ENCODE data around the gene ACBD4. TPM values are rescaled to one million over a fixed set of nuclear protein-coding genes. Genes with fewer than 3 reads are reported as not detected.

ACBD4 gene
- total RNA-seq, 1 donor from 2014 or later: 4.1 TPM

DNA sequence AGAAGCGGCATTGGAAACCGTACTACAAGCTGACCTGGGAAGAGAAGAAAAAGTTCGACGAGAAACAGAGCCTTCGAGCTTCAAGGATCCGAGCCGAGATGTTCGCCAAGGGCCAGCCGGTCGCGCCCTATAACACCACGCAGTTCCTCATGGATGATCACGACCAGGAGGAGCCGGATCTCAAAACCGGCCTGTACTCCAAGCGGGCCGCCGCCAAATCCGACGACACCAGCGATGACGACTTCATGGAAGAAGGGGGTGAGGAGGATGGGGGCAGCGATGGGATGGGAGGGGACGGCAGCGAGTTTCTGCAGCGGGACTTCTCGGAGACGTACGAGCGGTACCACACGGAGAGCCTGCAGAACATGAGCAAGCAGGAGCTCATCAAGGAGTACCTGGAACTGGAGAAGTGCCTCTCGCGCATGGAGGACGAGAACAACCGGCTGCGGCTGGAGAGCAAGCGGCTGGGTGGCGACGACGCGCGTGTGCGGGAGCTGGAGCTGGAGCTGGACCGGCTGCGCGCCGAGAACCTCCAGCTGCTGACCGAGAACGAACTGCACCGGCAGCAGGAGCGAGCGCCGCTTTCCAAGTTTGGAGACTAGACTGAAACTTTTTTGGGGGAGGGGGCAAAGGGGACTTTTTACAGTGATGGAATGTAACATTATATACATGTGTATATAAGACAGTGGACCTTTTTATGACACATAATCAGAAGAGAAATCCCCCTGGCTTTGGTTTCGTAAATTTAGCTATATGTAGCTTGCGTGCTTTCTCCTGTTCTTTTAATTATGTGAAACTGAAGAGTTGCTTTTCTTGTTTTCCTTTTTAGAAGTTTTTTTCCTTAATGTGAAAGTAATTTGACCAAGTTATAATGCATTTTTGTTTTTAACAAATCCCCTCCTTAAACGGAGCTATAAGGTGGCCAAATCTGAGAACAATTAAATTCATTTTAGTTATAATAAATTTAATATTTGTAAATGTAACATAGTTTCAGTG is 14.5 kb downstream of the ACBD4 start:
- peak in 1 of 2 donors; percentile 67 for DNase-seq (ENCODE audit: low read depth in 2 of 2)

DNA sequence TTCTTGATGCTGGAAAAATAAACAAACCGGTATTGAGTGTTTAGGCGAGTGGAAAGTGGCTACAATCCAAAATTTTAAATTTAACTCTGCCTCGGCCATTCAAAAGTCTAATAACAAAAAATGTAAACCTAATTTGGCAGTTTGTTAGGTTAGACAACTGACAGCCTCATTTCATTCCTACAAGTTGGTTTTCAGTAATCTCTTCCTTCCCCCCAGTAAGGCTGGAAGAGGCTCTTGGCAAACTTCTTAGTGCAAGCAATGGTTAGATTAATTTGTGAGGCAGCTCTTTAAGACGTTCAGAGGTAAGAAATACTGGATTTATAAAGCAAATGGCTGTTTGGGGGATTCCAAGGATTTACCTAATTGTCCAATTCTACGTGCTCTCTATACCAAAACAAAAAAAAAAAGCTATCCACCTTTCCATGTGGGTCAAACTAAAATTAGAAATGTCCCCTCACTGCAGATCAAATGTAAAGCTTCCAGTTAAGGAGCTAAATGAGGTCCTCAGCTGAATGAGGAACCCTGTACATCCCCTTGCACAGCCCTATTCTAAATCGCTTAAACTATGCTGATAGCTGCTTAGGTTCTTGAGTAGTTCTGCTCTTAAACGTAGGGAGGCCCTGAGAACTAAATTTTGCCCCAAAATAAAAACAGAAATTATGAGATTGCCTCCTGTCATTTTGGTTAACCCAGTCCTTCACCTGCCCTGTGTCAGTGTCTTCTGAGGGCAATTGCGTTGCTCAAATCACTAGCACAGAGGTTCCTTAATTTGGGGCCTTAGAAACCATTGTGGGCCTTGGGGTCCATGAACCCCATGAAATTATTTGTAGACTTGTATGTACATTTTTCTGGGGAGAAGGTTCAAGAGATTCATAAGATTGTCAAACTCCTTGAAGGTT is 15.7 kb downstream of the ACBD4 start:
- no peak for DNase-seq (ENCODE audit: low read depth in 2 of 2)

DNA sequence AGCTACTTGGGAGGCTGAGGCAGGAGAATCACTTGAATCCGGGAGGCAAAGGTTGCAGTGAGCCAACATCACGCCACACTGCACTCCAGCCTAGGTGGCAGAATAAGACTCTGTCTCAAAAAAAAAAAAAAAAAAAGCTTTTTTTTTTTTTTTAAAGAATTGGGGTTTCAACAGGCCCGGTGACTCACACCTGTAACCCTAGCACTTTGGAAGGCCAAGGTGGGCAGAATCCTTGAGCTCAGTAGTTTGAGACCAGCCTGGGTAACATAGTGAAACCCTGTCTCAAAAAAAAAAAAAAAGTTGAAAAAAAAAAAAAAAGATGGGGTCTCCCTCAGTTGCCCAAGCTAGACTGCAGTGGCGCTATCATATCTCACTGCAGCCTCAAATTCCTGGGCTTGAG is 19.5 kb downstream of the ACBD4 start:
- no peak for DNase-seq (ENCODE audit: low read depth in 2 of 2)

DNA sequence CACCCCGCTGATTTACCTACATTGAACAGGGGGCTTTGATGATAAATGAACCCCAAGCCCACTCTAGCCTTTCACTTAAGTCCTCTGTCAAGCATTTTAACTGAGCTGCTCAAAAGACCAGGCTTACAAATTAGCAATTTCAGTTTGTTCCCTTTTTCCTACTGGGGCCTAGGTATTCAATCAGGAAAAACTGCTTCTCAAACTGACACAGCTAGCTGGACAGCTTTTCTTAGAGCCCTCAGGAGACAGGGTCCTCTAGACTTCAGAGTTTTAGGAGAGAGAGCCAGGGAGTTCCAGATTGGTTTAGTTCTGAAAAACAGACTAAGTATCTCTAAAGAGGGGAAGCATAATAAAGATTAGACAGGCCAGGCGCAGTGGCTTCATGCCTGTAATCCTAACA is 20.0 kb downstream of the ACBD4 start:
- no peak for DNase-seq (ENCODE audit: low read depth in 2 of 2)

DNA sequence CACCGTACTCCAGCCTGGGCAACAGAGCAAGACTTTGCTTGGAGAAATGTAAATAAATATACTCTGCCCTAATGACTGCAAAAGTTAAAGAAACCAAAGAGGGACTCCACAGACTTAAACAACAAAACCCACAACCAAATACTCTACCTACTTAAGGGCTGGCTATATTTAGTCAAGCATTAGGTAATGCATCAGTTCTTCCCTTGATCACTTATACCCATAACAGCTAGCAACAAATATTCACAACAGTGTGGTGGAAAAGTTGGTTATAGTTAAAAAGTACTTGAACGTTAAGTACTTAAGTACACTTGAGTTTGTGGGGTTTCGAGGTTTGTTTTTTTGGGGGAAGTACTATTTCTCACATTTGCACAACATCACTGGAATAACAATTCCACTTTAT is 20.8 kb downstream of the ACBD4 start:
- DNase-seq (ENCODE audit: low read depth in 2 of 2): no peak

DNA sequence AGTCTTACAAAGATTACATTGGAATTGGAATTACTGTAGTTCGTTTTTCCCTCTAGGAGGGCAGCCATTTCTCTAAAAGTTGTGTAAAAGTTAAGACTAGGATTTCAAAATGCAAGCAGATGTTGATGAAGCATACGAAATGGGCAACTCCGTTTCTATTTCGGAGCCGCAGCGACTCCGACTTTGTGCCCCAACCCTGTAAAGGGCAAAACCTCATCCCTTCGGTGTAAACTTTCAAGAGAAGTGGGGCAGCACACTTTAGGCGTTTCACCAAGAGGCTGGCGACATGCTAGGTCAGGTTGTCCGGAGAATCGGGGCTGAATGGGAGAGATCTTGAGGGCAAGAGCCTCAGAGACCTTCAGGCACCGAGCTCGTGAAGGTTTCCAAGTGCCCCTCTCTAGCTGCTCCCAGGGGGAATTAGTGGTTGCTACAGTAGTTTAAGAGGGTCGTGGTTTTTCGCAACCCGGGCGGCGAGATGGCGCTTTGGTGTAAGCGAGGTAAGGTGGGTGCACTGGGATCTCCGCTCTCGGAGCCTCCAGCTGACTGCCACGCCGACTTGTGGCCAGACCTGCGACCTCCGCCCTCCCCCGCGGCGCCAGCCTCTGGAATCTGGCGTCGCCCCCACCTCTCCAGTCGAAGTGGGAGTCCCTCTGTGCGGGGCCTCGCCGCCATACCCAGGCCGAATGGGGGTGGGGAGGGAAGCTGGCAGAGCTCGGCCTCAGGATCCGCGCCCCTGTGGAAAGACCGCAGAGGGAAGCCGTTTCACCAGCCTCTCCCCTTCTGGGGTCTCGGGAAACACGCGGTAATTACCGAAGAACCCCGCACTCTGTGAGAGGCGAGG is 25.2 kb downstream of the ACBD4 start:
- peak in 1 of 2 donors; percentile 87 for DNase-seq (ENCODE audit: low read depth in 2 of 2)

DNA sequence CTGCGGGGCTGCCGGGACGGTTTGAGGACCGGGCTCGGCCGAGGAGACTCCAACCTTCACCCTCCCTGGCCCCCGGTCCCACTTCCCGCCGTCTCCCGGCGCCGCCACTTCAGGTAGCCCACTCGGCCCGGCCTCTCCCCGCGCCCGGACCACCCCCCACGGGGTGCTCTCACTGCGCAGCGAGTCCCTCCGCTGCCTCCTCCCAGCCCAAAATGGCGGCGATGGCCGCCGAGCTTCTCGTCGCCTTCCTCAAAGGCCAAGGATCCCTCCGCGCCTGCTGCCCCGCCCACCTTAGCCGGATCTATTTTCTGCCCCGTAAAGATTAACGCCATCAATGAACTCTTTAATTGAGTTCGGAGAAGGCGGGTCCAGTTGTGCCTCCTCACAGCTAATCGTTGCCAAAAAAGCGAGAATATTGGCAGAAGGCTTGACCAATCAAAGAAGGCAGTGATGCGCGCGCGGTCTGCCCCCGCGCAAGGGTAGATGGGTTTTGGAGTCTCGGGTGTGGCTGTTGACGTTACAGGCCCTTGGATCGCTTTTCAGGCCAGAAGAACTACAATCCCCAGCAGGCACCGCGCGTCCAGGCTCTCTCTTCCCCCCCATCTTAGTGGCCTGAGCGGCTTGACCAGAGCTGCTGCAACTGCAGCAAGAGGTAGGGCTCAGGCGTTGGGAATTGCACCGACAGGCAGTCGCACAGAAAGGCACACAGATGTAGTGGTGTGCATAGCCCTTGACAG is 26.0 kb downstream of the ACBD4 start, which contains the start of gene HEXIM2:
Gene HEXIM2, plus strand, starts transcription at position 588 of the 737 bp plus-strand sequence. CDS start 919 bp downstream, outside the sequence.
- DNase-seq (ENCODE audit: low read depth in 2 of 2): peak; percentile 100

DNA sequence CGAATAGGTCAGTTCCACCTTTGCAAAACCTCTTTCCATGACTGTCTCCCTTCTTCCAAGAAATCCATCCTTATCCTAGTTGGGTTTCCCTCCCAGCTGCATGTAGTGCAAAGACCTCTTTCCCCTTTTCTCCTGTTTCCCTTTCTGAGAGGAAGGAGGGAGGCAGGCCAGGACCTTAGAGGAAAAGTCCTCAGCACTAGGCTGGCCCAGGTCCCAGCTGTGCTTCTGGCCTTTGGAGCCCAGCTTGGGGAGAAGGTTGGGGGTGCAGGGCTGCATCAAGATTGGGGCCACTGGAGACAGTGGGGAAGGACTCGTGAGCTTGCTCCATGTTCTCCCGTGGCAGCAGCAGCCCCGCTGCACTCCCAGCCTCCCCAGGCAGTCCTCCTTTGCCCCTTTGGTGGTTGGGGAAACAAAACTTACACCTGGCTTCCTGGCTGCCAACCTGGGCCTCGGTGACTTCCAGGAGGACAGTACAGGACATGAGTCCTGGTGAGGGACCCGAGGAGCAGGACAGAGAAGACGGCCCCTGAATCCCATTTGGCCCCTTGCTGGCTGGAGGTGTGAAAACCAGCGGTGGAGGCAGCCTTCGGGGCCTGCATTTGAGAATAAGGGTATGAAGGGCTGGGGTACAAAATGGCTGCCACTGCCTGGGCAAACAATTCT is 26.7 kb downstream of the ACBD4 start:
- DNase-seq (ENCODE audit: low read depth in 2 of 2): no peak

DNA sequence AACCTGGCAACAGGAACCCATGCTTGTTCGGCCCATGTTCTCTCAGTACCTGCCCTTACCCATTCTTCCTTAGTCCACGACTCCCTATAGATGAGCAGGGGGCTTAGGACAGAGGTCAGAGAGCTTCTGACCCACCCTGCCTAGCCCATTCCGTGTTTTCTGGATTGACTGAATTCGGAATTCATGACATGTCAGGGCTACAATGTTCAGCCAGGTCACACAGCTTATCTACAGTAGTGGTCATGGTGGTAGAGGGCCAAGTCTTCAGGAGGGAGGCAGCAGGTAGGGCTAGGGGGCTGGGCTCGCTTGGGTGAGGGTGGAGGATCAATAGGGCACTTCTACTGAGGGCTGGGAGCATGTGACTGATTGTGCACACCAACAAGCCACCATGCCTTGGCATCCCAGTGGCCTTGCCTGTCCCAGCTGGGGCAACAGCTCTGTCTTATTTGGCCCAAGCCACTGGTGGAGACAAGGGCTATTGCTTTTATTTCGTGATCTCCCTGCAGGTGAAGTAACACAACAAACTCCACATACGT is 29.3 kb downstream of the ACBD4 start:
- DNase-seq (ENCODE audit: low read depth in 2 of 2): no peak

DNA sequence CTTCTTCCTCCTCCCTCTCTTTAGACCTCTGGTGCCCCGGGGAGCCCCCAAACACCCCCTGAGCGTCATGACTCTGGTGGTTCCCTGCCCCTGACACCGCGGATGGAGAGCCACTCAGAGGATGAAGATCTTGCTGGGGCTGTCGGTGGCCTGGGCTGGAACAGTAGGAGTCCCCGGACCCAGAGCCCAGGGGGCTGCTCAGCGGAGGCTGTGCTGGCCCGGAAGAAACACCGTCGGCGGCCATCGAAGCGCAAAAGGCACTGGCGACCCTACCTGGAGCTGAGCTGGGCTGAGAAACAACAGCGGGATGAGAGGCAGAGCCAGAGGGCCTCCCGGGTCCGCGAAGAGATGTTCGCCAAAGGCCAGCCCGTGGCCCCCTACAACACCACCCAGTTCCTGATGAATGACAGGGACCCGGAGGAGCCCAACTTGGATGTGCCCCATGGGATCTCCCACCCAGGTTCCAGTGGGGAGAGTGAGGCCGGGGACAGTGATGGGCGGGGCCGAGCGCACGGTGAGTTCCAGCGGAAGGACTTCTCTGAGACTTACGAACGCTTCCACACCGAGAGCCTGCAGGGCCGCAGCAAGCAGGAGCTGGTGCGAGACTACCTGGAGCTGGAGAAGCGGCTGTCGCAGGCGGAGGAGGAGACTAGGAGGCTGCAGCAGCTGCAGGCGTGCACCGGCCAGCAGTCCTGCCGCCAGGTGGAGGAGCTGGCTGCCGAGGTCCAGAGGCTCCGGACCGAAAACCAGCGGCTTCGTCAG is 33.7 kb downstream of the ACBD4 start:
- no peak for DNase-seq (ENCODE audit: low read depth in 2 of 2)

DNA sequence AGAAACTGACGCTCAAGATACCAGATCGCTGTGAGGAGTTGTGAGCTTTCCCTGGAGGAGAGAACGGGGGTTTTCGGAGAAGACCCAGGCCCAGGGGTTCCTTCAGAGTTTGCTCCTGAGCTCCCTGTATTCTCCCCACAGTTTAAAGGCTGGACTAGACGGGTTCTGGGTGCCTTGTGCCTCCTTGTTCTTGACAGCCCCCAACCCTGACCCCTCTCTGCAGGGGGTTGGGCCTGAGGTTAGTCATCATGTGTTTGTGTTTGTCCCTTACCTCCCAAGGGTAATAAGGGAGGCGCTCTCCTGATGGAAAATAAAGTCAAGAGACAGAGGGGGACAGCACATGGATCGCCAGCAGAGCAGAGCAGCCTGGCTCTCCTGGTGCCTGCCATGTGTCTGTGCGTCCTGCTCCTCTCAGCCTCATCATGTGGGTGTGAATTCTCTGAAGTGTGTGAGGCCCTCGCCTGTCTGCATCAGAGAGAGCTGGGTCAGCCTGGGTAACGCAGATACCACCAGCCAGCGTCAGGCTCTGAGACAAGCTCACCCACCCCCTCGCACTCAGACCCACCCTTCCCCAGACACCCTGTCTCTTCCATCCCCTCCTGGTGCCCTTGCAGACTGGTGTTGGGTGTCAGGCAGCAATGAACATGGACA is 34.9 kb downstream of the ACBD4 start:
- no peak for DNase-seq (ENCODE audit: low read depth in 2 of 2)

DNA sequence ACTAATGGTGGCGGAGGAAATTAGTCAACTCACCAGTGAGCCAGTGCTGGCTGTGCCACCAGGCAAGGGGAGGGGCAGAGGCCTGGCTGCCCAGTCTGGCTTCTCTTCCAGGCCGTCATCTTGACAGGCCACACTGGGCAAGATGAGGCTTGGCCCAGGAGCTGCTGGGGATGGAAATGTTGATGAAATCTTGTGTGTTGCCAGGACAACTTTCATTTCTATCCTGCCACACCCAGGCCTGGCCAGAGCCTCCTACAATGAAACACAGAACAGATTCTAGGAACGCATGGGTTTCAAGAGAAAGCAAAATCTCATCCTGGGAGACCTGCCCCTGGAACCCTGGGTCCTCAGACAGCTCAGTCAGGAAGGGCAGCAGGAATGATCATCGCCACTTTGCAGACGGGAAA is 35.4 kb downstream of the ACBD4 start:
- DNase-seq (ENCODE audit: low read depth in 2 of 2): peak in 1 of 2 donors; percentile 35

DNA sequence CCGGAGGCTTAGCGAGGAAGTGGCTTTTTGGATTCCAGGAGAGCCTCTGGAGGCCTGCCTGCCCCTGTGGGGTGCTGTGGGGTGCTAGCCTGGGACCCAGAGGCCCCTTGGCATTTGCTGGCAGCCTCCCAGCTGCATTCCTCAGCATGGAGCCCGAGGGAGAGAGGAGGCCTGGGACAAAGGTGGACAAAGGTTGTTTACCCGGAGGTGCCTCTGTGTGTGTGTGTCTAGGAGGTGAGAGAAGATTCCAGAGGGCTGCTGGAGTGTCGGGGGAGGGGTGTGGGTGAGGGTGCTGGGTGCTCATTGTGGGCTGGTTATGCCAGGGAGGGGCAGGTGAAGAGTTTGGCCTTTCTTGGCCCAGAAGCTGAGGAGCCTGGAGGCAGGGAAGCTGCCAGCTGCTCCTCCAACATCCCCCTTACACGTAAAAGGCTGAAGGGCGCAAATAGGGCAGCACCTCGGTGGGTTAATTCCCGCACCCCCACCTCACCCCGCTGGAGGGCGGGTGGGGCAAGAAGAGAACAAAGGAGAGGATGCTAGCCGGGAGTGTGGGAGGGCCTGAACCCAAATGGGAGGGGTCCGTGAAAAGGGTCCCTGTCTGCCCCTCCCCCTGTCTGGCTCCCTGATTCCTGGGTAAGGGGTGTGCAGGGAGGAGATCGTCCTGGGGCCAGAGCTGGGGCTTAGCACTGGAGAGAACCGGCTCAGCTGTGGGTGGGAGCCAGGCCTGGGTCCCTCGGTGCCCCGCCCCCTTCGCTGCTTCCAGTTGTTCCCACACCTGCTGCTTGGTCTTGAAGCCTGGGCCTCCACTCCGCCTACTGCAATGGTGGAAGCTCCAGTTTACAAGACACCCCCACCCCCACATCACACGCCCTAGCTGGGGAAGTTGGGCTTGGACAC is 36.1 kb downstream of the ACBD4 start:
- no peak for DNase-seq (ENCODE audit: low read depth in 2 of 2)

DNA sequence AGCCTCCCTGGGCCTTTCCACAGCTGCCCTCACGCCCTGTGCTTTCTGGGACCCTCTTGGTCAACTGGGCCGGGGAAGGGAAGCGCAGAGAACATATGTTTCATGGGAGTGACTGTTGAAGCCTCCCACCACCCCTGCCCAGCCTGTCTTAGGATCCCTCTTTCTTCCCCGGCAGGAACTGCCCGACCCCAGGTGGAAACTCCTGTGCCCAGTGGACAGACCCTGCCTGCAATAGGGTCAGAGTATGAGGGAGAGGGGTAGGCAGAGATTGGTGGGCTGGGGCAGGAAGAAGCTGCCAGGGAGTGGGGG is 36.7 kb downstream of the ACBD4 start:
- no peak for DNase-seq (ENCODE audit: low read depth in 2 of 2)

DNA sequence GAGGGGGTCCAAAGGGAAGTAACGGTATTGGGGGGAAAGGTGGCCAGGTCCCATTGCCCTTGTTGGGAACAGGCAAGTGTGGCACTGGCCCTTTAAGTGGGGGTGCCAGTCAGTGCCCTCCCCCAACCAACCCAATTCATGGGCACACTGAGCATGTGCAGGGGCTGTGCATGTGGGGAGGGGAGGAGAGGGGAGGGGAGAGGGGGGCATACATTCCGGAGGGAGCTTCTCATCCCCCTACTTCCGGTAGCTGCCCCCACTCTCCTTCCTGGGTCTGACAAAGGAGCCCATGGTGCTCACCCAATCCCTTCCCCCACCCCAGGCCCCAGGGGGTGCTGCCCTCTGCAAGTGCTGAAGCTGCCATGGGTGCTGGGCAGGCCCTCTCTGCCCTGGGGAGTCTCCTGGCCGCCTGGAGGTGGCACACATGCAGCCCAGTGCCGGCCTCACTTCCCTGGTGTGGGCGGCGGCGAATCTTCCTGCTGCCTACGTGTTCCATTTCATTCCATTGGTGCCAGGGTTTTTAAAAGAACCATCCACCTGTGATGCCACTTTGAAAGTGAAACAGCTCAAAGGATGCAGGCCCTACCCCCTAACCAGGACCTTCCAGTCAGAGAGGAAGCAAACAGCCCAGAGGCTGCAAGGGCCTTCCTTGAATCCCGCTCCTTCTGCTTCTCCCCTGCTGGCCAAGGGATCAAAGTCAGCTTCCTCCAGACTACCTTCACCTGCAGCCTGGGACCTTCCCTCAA is 37.2 kb downstream of the ACBD4 start:
- no peak for DNase-seq (ENCODE audit: low read depth in 2 of 2)

DNA sequence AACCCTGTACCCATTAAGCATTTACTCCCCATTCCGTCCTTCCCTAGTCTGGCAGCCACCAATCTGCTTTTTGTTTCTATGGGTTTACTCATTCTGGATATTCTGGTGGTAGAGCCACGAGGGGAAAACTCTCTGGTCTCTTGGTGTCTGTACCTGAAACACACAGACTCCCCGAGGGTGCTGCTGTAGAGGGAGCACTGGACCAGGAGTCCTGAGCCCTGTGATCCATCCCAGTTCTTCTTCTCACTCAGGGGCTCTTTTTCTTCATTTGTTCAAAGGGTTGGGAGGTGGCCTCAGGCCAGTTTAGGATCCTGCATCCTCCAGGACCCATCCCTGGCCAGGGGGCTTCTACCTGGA is 40.2 kb downstream of the ACBD4 start:
- no peak for DNase-seq (ENCODE audit: low read depth in 2 of 2)

DNA sequence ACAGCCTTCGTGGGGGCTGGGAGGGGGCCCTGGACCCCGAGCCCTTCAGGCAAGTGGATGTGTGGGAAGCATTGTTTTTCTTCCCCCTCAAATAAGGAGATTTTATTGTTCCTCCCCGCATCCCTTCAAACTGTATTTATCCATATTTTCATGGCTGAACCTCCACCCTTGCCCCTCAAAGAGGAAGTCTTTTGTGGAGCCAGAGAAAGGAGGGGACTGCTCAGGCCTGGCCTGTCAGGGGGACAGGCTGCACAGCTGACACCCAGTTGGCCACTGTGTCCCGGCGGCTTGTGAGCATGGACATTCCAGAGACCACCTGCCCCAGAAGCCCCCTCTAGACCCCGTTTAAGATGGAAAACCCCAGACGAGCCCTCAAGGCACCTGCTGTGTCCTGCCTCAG is 42.1 kb downstream of the ACBD4 start:
- no peak for DNase-seq (ENCODE audit: low read depth in 2 of 2)
